Esophagus squamous epithelium (tissue), 5 donors: ENCODE results near the gene DENND2D. TPM values are rescaled to one million over a fixed set of nuclear protein-coding genes. Genes with fewer than 3 reads are reported as not detected.

Experiments
- DNase-seq: peaks from one replicate; lab custom pipeline; 2025; lab: John Stamatoyannopoulos, UW
- H3K27ac ChIP-seq, 4 donors: fragments of 200-600 bp; sonication (generic); one replicate each; pipeline ENCODE4 v1.5.1; 2016 to 2019; ENCODE audit warnings: mild to moderate bottlenecking in 1 of 4
- H3K27me3 ChIP-seq, 4 donors: fragments of 200-600 bp; sonication (generic); 1 replicate in 3 of 4; 2 replicates in 1 of 4; pipeline versions ENCODE4 v1.5.1 to v1.6.0; 2017 to 2021; ENCODE audit warnings: antibody characterized with exemption in 1 of 4
- H3K36me3 ChIP-seq, 3 donors: fragments of 200-600 bp; sonication (generic); one replicate each; pipeline ENCODE4 v1.5.1; 2016 to 2019
- H3K4me1 ChIP-seq, 3 donors: fragments of 200-600 bp; sonication (generic); one replicate each; pipeline ENCODE4 v1.5.1; 2017 to 2019
- H3K4me3 ChIP-seq, 4 donors: fragments of 200-600 bp; sonication (generic); 1 replicate in 3 of 4; 2 replicates in 1 of 4; pipeline ENCODE4 v1.5.1; 2016 to 2019; ENCODE audit warnings: mild to moderate bottlenecking in 2 of 4, moderate library complexity in 1 of 4
- H3K9me3 ChIP-seq, 3 donors: fragments of 200-600 bp; sonication (generic); one replicate each; pipeline ENCODE4 v1.5.1; 2016 to 2019
- POLR2A ChIP-seq, 4 donors: fragments of 450-650 bp; IDR thresholded peaks; one replicate each; pipeline ENCODE4 v1.6.1; 2017; ENCODE audit warnings: antibody characterized with exemption in 4 of 4, mild to moderate bottlenecking in 4 of 4, moderate library complexity in 3 of 4
- WGBS, 2 donors: methylation state at CpG; one replicate each; pipeline ENCODE4 v1.1.5; 2018; 5-methylcytosine and 5-hydroxymethylcytosine counted together
- intact Hi-C: fragments of 100-400 bp; cut with DNase I; formaldehyde crosslinking; loops from one replicate; pipeline ENCODE4 v1.15.0; 2022
- total RNA-seq, 4 donors: library from RNA; depleted of rRNA; stranded (reverse); fragments of >200 nt; gene quantifications; one replicate each; pipeline ENCODE4 v1.1.0, GENCODE V29; 2016
- TF ChIP-seq, protein P1 (sequence below), 6 experiments: fragments of 450-650 bp in 4 of 6; fragments of 200-600 bp in 2 of 6; sonication (generic) in 2 of 6; IDR thresholded peaks; one replicate each; pipeline ENCODE4 v1.5.1; 2016 to 2019; ENCODE audit warnings: antibody characterized with exemption in 6 of 6, mild to moderate bottlenecking in 4 of 6, moderate library complexity in 4 of 6
- donor health status: DM: yes; HTN: yes; CAD: no.

DENND2D gene
- total RNA-seq, 4 donors from 2014 or later: 55.3 to 73.3 (median 66.5) TPM

DNA sequence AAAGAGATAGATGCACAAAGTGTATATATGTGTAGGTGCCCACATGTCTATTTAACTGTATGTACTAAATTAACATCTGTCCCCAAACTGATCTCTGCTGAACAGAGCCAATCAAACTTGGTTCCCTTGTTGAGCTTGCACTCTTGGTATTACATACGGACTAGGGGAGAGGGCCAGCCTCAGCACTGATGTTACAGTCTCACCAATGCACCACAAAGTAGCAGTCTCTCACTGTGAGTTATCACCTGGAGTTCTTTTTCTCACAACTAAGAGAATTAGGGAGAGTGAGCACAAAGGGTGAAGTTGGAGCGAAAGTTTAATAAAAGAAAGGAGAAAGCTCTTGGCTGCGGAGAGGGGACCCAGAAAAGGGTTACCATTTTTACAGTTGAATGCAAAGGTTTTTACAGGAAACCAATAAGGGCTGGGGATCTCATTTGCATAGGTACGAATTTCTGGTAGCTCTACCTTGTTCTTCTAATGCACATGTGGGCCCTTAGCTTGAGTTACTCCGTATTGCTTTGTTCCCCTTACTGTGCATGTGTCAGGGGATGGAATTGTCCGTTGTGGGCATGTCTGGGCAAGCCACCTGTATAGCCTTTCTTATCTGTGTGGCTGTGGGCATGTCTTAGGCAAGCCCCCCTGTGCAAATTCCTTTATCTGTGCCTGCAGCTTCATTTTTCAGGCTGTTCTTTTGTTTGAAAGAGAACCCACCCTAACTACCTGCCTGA lies 13.8 kb upstream of the DENND2D start:
- Histone ChIP-seq H3K9me3 (no peaks in the 10 kb centered on the region), H3K4me3 (no peak overlapping the region), H3K4me1 (peaks cover 0 to 50% (median 11%) of the 10 kb centered on the region in 3 donors), H3K27me3 (no peaks in the 10 kb centered on the region), H3K36me3 (no peaks in the 10 kb centered on the region), H3K27ac (no peak overlapping the region)
- WGBS, 2 donors: 57 to 62% methylated on average over 6 of the region's 6 CpGs
- DNase-seq: no peak
- no peak for TF ChIP-seq POLR2A (IDR thresholded peaks at IDR 0.05)
- TF ChIP-seq, protein P1, sequence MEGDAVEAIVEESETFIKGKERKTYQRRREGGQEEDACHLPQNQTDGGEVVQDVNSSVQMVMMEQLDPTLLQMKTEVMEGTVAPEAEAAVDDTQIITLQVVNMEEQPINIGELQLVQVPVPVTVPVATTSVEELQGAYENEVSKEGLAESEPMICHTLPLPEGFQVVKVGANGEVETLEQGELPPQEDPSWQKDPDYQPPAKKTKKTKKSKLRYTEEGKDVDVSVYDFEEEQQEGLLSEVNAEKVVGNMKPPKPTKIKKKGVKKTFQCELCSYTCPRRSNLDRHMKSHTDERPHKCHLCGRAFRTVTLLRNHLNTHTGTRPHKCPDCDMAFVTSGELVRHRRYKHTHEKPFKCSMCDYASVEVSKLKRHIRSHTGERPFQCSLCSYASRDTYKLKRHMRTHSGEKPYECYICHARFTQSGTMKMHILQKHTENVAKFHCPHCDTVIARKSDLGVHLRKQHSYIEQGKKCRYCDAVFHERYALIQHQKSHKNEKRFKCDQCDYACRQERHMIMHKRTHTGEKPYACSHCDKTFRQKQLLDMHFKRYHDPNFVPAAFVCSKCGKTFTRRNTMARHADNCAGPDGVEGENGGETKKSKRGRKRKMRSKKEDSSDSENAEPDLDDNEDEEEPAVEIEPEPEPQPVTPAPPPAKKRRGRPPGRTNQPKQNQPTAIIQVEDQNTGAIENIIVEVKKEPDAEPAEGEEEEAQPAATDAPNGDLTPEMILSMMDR (IDR thresholded peaks at IDR 0.05): no peak
- intact Hi-C loops: no loop called here

DNA sequence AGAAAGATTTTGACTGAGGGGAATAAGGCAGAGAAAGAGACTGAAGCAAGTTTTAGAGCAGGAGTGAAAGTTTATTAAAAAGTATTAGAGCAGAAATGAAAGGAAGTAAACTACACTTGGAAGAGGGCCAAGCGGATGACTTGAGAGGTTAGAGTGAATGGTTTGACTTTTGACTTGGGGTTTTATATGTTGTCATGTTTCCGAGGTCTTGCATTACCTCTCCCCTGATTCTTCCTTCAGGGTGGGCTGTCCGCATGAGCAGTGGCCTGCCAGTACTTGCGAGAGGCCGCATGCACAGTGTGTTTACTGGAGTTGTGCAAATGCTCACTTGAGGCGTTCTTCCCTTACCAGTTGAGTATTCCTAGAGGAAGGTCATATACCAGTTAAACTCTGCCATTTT lies 13.0 kb upstream of the DENND2D start:
- Histone ChIP-seq H3K27ac (no peak overlapping the region), H3K9me3 (no peaks in the 10 kb centered on the region), H3K4me3 (no peak overlapping the region), H3K27me3 (no peaks in the 10 kb centered on the region), H3K4me1 (peaks cover 0 to 56% (median 11%) of the 10 kb centered on the region in 3 donors), H3K36me3 (no peaks in the 10 kb centered on the region)
- DNase-seq: no peak
- TF ChIP-seq, protein P1 (IDR thresholded peaks at IDR 0.05): no peak
- no peak for TF ChIP-seq POLR2A (IDR thresholded peaks at IDR 0.05)
- intact Hi-C loops: no loop called here
- 81 to 85% methylated on average over 6 of the region's 6 CpGs for WGBS, 2 donors

DNA sequence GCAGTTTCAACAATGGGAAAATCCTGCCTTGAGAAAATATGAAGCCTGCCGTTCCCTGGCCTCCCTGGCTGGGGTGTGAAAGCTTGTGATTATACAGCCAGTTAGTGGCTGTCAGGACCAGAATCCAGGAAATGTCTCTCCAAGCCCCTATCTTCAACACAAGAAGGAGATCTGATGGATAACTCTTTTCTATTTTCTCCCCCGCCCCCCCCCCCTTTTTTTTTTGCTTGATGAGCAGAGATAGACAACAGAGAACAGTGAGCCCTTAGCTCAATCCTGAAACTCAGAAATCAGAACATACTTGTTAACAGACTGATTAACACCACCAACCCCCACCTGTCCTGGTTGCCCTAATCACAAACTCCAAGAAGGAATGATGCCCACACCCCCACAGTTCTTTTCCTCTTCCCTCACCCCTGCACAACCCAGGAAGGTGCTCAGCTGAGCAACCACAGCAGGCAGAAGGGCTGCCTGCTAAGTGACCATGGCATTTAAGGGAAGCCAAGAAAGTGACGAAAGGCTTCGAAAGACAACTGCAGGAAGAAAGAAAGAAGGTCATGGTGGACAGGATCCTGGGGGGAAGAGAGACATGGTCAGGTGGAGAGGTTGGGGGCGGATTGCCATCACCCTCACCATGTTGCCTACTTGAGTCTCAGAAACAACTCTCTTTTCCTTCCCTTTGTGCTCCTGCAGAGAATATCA lies 12.3 kb upstream of the DENND2D start:
- H3K4me3 ChIP-seq: no peak overlapping the region
- no peak for DNase-seq
- no peak overlapping the region for H3K27ac ChIP-seq
- TF ChIP-seq, protein P1 (IDR thresholded peaks at IDR 0.05): no peak
- 71 to 80% methylated on average over 4 to 5 of the region's 5 CpGs for WGBS, 2 donors
- H3K9me3 ChIP-seq: no peaks in the 10 kb centered on the region
- intact Hi-C loops: no loop called here
- H3K27me3 ChIP-seq: no peaks in the 10 kb centered on the region
- no peaks in the 10 kb centered on the region for H3K36me3 ChIP-seq
- H3K4me1 ChIP-seq: peaks cover 0 to 55% (median 11%) of the 10 kb centered on the region in 3 donors

DNA sequence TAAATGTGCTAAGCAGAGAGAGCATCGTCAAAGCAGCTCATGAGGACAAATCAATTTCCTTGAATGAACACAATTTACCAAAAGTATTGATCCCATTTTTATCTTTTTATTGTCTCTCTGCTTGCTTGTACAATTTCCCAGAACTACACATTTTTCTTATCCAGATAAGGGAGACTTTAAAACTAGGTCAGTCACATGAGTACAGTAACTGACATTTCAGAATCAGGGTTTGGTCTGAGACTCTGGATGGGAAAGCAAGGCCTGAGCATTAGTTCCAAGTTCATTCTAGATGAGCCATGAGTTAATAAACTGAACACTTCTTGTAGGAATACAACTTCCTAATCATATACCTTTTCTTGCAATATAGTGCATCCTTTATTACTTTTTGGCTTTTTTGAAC lies 11.5 kb upstream of the DENND2D start:
- H3K27ac ChIP-seq: no peak overlapping the region
- H3K36me3 ChIP-seq: no peaks in the 10 kb centered on the region
- WGBS, 2 donors: 87 to 91% methylated on average over 1 of the region's 1 CpG
- DNase-seq: no peak
- TF ChIP-seq POLR2A (IDR thresholded peaks at IDR 0.05): no peak
- TF ChIP-seq, protein P1 (IDR thresholded peaks at IDR 0.05): no peak
- no peaks in the 10 kb centered on the region for H3K27me3 ChIP-seq
- peaks cover 0 to 49% (median 11%) of the 10 kb centered on the region in 3 donors for H3K4me1 ChIP-seq
- H3K4me3 ChIP-seq: no peak overlapping the region
- no peaks in the 10 kb centered on the region for H3K9me3 ChIP-seq
- intact Hi-C loops: no loop called here

DNA sequence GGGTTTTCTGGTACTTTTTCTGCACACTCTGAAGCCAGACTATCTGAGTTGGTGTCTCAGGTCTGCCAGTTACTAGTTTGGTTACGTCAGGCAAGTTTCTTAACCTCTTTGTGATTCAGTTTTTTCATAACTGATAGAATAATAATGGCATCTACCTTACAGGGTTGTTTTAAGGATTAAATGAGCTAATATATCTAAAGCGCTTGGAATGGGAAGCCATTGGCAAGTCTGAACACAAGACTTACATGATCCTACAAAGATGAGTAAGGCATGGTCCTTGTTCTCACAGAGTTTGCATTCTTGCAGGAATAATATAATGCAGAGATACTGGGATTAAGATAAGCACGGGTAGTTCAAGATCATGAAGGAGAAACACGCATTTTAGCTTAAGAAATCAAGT lies 9.2 kb upstream of the DENND2D start:
- 47 to 62% methylated on average over 4 of the region's 4 CpGs for WGBS, 2 donors
- intact Hi-C loops: no loop called here
- H3K36me3 ChIP-seq: no peaks in the 10 kb centered on the region
- no peaks in the 10 kb centered on the region for H3K27me3 ChIP-seq
- no peak overlapping the region for H3K4me3 ChIP-seq
- DNase-seq: no peak
- TF ChIP-seq, protein P1 (IDR thresholded peaks at IDR 0.05): no peak
- no peak for TF ChIP-seq POLR2A (IDR thresholded peaks at IDR 0.05)
- no peaks in the 10 kb centered on the region for H3K9me3 ChIP-seq
- peak overlapping the region in 1 of 4 donors; percentile 16 for H3K27ac ChIP-seq
- H3K4me1 ChIP-seq: peaks cover 0 to 40% (median 6%) of the 10 kb centered on the region in 3 donors
